GM19035 (cell line): ENCODE results near the gene PRM2.
A peak's percentile ranks its signal among the peaks of the same experiment; 100 is the strongest.

Experiments used
- ATAC-seq: cut with Tn5 transposase; IDR thresholded peaks from one replicate; pipeline ENCODE4 v1.9.1; 2021; ENCODE audit not compliant: unreplicated experiment

Gene PRM2

GRCh38 chr16:11232852-11233726 lies 43.2 kb downstream of the PRM2 start:
- ATAC-seq = peak; percentile 58

GRCh38 chr16:11232302-11232851 lies 43.9 kb downstream of the PRM2 start:
- ATAC-seq = no peak

- ATAC-seq = no peak
Observed at GRCh38 chr16:11231367-11231970, 44.8 kb downstream of the PRM2 start.

- ATAC-seq = no peak
Observed at GRCh38 chr16:11229906-11230305, 46.4 kb downstream of the PRM2 start.

- no peak for ATAC-seq
Observed at GRCh38 chr16:11229432-11229831, 46.8 kb downstream of the PRM2 start.

GRCh38 chr16:11225677-11226549 lies 50.4 kb downstream of the PRM2 start:
- no peak for ATAC-seq
